ENCODE measurements around the gene FYB2.

The FYB2 gene

GRCh38 chr1:56709995-56710394, 109.2 kb downstream of the FYB2 start:
- no peak for DNase-seq

- no peak for DNase-seq
Measured at GRCh38 chr1:56709269-56709880, 109.8 kb downstream of the FYB2 start.

DNA sequence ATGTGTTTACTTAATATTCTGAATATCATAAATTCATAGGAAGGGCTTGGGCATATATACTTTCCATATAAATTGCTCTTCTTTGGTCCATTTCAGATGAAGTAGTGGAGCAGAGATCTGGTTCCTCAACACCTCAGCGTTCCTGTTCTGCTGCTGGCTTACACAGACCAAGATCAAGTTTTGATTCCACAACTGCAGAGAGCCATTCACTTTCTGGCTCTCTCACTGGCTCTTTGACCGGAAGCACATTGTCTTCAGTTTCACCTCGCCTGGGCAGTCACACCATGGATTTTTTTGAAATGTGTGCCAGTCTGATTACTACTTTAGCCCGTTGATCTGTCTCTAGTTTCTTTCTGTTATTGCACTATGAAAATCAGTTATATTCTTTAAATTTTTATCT, 111.8 kb downstream of the FYB2 start:
- DNase-seq = no peak

DNA sequence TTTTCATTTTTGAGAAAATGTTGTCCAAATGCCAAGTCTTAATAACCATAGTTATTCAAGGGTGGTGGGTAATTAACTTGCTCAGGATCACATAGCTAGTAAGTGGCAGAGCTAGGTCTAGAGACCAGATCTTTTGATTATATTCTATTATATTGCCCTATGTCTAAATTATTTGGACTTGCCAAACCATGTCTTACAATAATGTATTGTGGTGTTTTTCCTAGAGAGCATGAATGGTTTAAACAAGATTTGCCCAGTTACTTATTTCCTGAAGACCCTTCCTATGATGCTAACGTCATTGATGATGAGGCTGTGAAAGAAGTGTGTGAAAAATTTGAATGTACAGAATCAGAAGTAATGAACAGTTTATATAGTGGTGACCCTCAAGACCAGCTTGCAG, 115.5 kb downstream of the FYB2 start:
- DNase-seq = no peak

DNA sequence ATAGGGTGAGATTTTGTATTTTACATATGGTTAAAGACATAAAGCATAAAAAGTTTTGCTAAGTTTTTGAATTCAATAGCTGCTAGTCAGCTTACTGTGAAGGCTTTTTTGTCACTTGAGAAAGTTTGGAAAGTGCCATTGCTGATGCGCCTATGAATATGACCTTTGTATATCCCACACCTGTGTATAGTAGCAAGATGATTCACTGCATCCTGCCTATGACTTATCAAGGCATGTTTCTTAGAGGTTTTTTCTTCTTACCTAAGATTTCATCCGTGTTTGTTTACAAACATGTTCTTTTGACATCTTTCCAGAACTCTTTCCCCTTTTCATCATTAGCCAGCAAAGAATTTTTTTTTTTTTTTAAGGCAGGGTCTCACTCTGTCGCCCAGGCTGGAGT, 122.5 kb downstream of the FYB2 start:
- no peak for DNase-seq

DNA sequence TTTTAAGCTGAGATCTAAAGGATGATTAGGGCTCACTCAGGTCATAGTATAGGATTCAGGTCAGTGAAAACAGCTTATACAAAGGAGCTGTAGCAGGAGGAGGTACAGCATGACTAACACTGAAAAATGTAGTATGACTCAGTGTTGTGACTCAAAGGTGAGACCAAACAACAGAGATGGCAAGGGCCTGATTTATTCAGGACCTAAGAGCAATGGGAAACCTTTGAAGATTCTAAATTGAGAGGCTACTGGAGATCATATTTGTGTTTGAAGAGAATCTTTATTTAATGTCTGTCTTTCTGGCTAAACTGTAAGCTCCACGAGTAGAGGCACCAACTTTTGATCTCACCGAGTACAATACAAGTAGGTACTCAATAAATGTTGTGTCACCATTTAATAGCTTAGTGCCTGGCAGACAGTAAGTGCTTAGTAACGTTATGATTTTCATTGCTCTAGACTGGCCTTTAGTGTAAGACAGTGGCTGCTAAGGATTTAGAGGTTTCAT, 130.6 kb downstream of the FYB2 start:
- no peak for DNase-seq

DNA sequence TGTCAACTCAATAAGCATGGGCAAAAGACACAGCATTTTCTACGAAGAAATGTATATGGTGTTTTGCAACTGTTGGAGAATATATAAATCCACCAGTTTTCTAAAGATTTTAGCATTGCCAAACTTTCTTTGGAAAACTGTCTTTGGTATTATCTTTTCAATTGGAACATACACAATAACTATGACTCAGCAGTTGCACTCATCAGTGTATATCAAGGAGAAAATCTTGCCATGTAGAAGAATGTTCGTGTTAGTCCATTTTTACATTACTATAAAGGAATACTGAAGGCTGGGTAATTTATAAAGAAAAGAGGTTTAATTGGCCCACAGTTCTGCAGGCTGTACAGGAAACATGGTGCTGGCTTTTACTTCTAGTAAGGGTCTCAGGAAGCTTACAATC, 133.0 kb downstream of the FYB2 start:
- no peak for DNase-seq

DNA sequence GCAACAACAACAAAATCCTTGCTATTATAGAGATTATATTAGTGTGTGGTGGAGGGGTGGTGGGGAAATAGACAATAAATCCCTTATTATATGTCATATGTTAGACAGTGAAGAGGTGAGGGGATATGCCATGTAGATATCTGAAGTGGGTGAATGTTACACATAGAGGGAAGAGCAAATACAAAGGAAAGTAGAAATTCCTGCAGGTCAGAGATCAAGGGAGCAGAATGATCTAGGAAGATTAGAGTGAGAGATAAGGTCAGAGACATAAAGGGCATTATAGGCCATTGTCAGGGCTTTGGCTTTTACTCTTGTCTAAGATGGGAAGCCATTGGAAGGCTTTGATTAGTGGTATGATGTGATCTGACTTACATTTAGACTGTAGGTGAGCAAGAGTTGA, 135.6 kb downstream of the FYB2 start:
- DNase-seq = no peak

GRCh38 chr1:56676571-56677035, 142.6 kb downstream of the FYB2 start:
- no peak for DNase-seq

GRCh38 chr1:56675763-56676162, 143.4 kb downstream of the FYB2 start:
- no peak for DNase-seq

DNA sequence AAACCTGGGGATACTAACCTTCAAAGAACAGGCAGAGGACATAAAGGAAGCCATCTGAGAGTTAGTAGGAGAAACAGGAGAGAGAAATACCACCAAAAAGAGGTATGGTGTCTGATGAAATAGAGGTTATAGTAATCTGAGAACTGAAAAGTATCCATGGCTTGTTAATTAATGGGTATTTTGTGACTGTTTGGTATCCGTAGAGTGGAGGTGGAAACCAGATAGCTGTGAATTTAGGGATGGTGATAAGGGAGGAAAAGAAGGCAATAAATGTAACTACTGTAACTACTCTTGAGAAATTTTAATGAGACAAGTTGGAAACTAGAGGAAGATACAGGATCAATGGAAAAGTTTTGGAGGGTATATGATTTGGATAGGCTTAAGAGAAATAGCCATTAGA, 146.6 kb downstream of the FYB2 start:
- no peak for DNase-seq

GRCh38 chr1:56671542-56671941, 147.7 kb downstream of the FYB2 start:
- DNase-seq = no peak

DNA sequence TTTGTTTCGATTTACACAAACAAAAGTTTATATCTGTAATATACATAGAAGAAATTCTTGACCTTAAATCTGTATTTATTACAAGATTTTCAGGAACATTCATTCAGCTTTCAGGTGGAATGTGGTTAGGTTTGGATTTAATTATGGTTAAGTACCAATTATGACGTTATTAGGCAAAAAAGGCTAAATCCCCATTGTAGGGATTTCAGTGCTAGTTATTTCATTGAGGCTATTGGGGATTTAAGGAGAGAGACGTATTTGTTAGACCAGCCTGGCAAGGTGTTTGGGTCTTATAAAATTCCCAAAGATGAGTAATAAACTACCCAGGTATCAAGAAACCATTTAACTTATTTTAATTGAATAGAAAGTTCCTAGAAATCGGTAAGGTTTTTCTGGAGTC, 148.1 kb downstream of the FYB2 start:
- no peak for DNase-seq

DNA sequence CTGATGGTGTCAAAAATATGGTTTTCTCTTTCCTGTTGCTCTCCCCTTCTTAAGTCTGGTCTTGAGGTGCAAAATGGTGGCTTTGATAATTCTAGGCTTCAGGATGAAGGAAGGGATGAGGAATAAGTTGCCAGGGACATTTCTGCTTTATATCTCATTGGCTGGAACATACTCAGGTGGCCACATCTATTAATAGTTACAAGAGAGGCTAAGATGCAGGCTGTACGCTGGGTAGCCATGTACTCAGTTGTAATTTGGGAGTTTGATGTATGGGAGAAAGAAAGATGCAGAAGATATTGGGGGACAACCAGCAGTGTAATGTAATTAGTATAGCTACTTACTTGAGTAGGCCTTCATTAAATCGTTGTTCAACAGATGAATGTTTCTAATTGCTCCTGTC, 148.9 kb downstream of the FYB2 start:
- DNase-seq = no peak

All from activated CD4-positive, CD25-positive, alpha-beta regulatory T cell (primary cell).